AG20443 (cell line): ENCODE results near the gene NETO1.

Experiments
- DNase-seq: peaks from one replicate; pipeline ENCODE4 v3.0.0; 2012; ENCODE audit warnings: low spot score, mixed read lengths

NETO1 gene

DNA sequence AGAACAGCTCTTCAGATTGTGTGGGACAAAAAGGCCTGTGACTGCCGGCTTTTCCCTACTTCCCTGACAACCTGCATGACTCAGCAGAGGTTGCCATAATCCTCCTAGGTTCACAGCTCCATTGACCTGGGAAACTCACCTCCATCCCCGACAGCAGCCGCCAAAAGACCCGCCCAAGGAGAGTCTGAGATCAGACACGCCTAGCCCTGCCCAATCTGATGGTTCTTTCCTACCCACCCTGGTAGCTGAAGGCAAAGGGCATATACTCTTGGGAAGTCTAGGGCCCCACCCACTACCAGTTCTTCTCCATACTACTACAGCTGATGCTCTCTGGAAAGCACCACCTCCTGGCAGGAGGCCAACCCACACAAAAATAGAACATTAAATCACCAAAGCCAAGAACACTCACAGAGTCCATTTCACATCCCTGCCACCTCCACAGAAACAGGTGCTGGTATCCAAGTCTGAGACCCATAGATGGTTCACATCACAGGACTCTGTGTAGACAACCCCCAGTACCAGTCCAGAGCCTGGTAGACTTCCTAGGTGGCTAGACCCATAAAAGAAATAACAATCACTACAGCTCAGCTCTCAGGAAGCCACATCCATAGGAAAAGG, 140.6 kb downstream of the NETO1 start:
- no peak for DNase-seq

DNA sequence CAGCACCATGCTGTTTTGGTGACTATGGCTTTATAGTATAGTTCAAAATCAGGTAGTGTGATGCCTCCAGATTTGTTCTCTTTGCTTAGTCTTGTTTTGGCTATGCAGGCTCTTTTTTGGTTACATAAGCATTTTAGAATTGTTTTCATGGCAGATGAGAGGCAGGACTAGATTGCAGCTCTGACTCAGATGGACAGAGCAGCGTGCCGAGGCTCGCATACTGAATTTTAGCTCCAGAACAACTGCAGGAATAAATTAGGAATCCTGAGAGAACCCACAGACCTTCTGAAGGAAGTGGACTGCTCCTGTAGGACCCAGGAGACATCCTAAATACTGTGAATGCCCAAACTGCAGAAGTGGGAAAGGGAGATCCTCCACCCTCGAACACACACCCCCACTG, 141.6 kb downstream of the NETO1 start:
- no peak for DNase-seq

- DNase-seq, result no peak
These were observed 146.5 kb downstream of the NETO1 start for GRCh38 chr18:72721330-72721729.

- no peak for DNase-seq
These were observed 147.7 kb downstream of the NETO1 start for GRCh38 chr18:72720116-72720515.

- no peak for DNase-seq
These were observed 163.6 kb downstream of the NETO1 start for GRCh38 chr18:72704202-72704601.

- no peak for DNase-seq
These were observed 166.7 kb downstream of the NETO1 start for GRCh38 chr18:72700961-72701710.

- DNase-seq, result no peak
These were observed 170.1 kb downstream of the NETO1 start for GRCh38 chr18:72697706-72698105.

- DNase-seq, result no peak
These were observed 175.2 kb downstream of the NETO1 start for GRCh38 chr18:72692595-72692994.
